Astrocyte (in vitro differentiated cells and primary cell): Measurements from ENCODE around the gene ZNF532. TPM values are rescaled to one million over a fixed set of nuclear protein-coding genes. Genes with fewer than 3 reads are reported as not detected.

Source experiments
- DNase-seq: peaks from one replicate; pipeline ENCODE4 v3.0.0-alpha.2; 2010; ENCODE audit warnings: low read depth
- FAIRE-seq: peaks from 2 replicates; lab custom pipeline; 2011; peaks lifted over from hg19 to GRCh38; lab: Jason Lieb, UNC
- H2AFZ ChIP-seq: 2 replicates; pipeline ENCODE4 v1.6.0; 2012; ENCODE audit warnings: low read depth, low read length, inconsistent platforms
- H3K27ac ChIP-seq: 2 replicates; pipeline ENCODE4 v1.5.1; 2011; ENCODE audit warnings: low read depth, low read length, inconsistent platforms
- H3K27me3 ChIP-seq: 2 replicates; pipeline ENCODE4 v1.6.0; 2011; ENCODE audit warnings: low read length, inconsistent platforms; ENCODE audit not compliant: insufficient read depth
- H3K36me3 ChIP-seq: 2 replicates; pipeline ENCODE4 v1.5.1; 2011; ENCODE audit warnings: low read length, inconsistent platforms; ENCODE audit not compliant: insufficient read depth
- H3K4me1 ChIP-seq: 2 replicates; pipeline ENCODE4 v1.5.1; 2011; ENCODE audit warnings: low read length, inconsistent platforms; ENCODE audit not compliant: insufficient read depth
- H3K4me2 ChIP-seq: 2 replicates; pipeline ENCODE4 v1.6.0; 2012; ENCODE audit warnings: low read length, inconsistent platforms
- H3K4me3 ChIP-seq: 2 replicates; pipeline ENCODE4 v1.5.1; 2011; ENCODE audit warnings: low read depth, mild to moderate bottlenecking, low read length, inconsistent platforms; ENCODE audit not compliant: insufficient read depth
- H3K79me2 ChIP-seq: 2 replicates; pipeline ENCODE4 v1.6.0; 2012; ENCODE audit warnings: mild to moderate bottlenecking, low read length, inconsistent platforms; ENCODE audit not compliant: insufficient read depth
- H3K9ac ChIP-seq: 2 replicates; pipeline ENCODE4 v1.6.0; 2012; ENCODE audit warnings: mild to moderate bottlenecking, low read length, inconsistent platforms
- H3K9me3 ChIP-seq: 2 replicates; pipeline ENCODE4 v1.5.1; 2012; ENCODE audit warnings: low read depth, mild to moderate bottlenecking, low read length, inconsistent platforms; ENCODE audit not compliant: insufficient read depth
- H4K20me1 ChIP-seq: 2 replicates; pipeline ENCODE4 v1.6.0; 2012; ENCODE audit warnings: low read length, inconsistent platforms; ENCODE audit not compliant: insufficient read depth
- H3K27ac Mint-ChIP-seq: one replicate; pipeline ENCODE4 v1.8.0; 2021; ENCODE audit warnings: mild to moderate bottlenecking, mixed read lengths; ENCODE audit not compliant: unreplicated experiment
- H3K27me3 Mint-ChIP-seq: one replicate; pipeline ENCODE4 v1.8.0; 2021; ENCODE audit warnings: low read depth, mixed read lengths; ENCODE audit not compliant: unreplicated experiment
- H3K36me3 Mint-ChIP-seq: one replicate; pipeline ENCODE4 v1.8.0; 2021; ENCODE audit warnings: low read depth, mixed read lengths; ENCODE audit not compliant: unreplicated experiment
- H3K4me1 Mint-ChIP-seq: one replicate; pipeline ENCODE4 v1.8.0; 2021; ENCODE audit warnings: low read depth, mixed read lengths; ENCODE audit not compliant: unreplicated experiment
- H3K4me3 Mint-ChIP-seq: one replicate; pipeline ENCODE4 v1.8.0; 2021; ENCODE audit warnings: mild to moderate bottlenecking, moderate library complexity, mixed read lengths; ENCODE audit not compliant: unreplicated experiment
- H3K9me3 Mint-ChIP-seq: one replicate; pipeline ENCODE4 v1.8.0; 2021; ENCODE audit warnings: mild to moderate bottlenecking, mixed read lengths; ENCODE audit not compliant: unreplicated experiment
- CTCF ChIP-seq: IDR thresholded peaks from 2 replicates; pipeline ENCODE4 v1.5.1; 2011; ENCODE audit warnings: low read depth, mild to moderate bottlenecking, inconsistent platforms, low read length, moderate library complexity; ENCODE audit not compliant: insufficient read depth
- EZH2 ChIP-seq: IDR thresholded peaks from 2 replicates; pipeline ENCODE4 v1.6.1; 2012; ENCODE audit warnings: mild to moderate bottlenecking, low read length, inconsistent platforms; ENCODE audit not compliant: insufficient read depth
- total RNA-seq: library from RNA; stranded (reverse); gene quantifications from 2 replicates; pipeline ENCODE4 v1.2.1, GENCODE V29; 2021

Gene ZNF532
- total RNA-seq, 1 donor from 2014 or later, result 135 TPM

- DNase-seq (no peak), FAIRE-seq (no peak)
- no peaks in the 10 kb centered on the region for H3K27me3 ChIP-seq
- no peak overlapping the region for H3K27ac Mint-ChIP-seq
- peaks cover 7% of the 10 kb centered on the region for H3K36me3 Mint-ChIP-seq
- no peak overlapping the region for H3K4me3 Mint-ChIP-seq
- no peaks in the 10 kb centered on the region for H3K79me2 ChIP-seq
- no peak overlapping the region for H3K4me2 ChIP-seq
- peaks cover 9% of the 10 kb centered on the region for H3K9me3 Mint-ChIP-seq
- H3K4me1 ChIP-seq, result peaks cover 32% of the 10 kb centered on the region
- H3K27ac ChIP-seq, result no peak overlapping the region
- no peaks in the 10 kb centered on the region for H3K9me3 ChIP-seq
- no peak overlapping the region for H3K4me3 ChIP-seq
- H3K27me3 Mint-ChIP-seq, result no peaks in the 10 kb centered on the region
- no peaks in the 10 kb centered on the region for H4K20me1 ChIP-seq
- peaks cover 32% of the 10 kb centered on the region for H3K4me1 Mint-ChIP-seq
- TF ChIP-seq EZH2 (no peak), CTCF (no peak)
- H3K36me3 ChIP-seq, result no peaks in the 10 kb centered on the region
- no peak overlapping the region for H3K9ac ChIP-seq
- H2AFZ ChIP-seq, result no peak overlapping the region
Measured at GRCh38 chr18:58989184-58989759, 124.6 kb downstream of the ZNF532 start.

- no peaks in the 10 kb centered on the region for H3K9me3 ChIP-seq
- H3K27me3 Mint-ChIP-seq, result no peaks in the 10 kb centered on the region
- H2AFZ ChIP-seq, result no peak overlapping the region
- no peak overlapping the region for H3K9ac ChIP-seq
- peaks cover 38% of the 10 kb centered on the region for H3K4me1 Mint-ChIP-seq
- H3K27ac Mint-ChIP-seq, result peak overlapping the region; percentile 34
- H3K27ac ChIP-seq, result peak overlapping the region; percentile 5
- no peak overlapping the region for H3K4me3 Mint-ChIP-seq
- FAIRE-seq (no peak), DNase-seq (no peak)
- H3K36me3 ChIP-seq, result no peaks in the 10 kb centered on the region
- TF ChIP-seq CTCF (no peak), EZH2 (no peak)
- H3K4me1 ChIP-seq, result peaks cover 41% of the 10 kb centered on the region
- H3K4me2 ChIP-seq, result peak overlapping the region; percentile 44
- peaks cover 7% of the 10 kb centered on the region for H3K36me3 Mint-ChIP-seq
- H3K79me2 ChIP-seq, result no peaks in the 10 kb centered on the region
- H4K20me1 ChIP-seq, result no peaks in the 10 kb centered on the region
- no peaks in the 10 kb centered on the region for H3K27me3 ChIP-seq
- peaks cover 9% of the 10 kb centered on the region for H3K9me3 Mint-ChIP-seq
- H3K4me3 ChIP-seq, result no peak overlapping the region
Measured at GRCh38 chr18:58990720-58991119, 126.0 kb downstream of the ZNF532 start.

DNA sequence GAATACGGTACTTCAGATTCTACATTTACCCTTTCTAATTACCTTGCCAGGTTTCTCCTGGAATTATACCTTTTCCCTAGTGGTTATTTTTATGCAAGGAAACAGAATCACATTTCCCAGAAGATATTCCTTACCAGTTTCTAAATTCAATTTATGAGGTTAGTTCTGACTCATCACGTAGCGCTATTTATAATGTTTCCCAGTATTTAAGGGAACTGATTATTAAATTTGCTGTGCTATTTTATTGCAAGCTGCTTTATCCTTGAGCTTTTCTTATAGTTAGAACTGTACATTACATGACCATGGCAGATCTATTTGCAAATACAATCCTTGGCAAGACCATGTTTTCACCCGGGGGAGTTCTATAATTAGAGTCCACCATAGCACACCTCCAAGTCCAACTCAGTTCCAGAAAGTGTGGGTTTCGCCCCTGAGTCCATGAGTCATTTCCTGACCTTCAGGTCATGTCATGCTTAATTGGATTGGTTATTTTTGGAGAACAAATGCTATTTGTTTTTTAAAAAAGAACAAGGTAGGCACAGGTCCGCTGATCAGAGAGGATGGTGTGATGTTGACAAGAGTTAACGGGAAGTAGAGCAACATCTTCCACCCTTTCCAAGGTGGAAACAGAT lies 126.6 kb downstream of the ZNF532 start:
- Histone ChIP-seq H3K9ac (no peak overlapping the region), H3K36me3 (no peaks in the 10 kb centered on the region), H3K4me3 (no peak overlapping the region), H3K79me2 (no peaks in the 10 kb centered on the region), H3K4me2 (peak overlapping the region; percentile 44), H3K27ac (peak overlapping the region; percentile 90), H2AFZ (no peak overlapping the region), H3K27me3 (no peaks in the 10 kb centered on the region), H3K9me3 (no peaks in the 10 kb centered on the region), H3K4me1 (peaks cover 47% of the 10 kb centered on the region), H4K20me1 (no peaks in the 10 kb centered on the region)
- no peak overlapping the region for H3K27ac Mint-ChIP-seq
- H3K36me3 Mint-ChIP-seq, result peaks cover 7% of the 10 kb centered on the region
- peaks cover 9% of the 10 kb centered on the region for H3K9me3 Mint-ChIP-seq
- TF ChIP-seq CTCF, result no peak
- no peak for TF ChIP-seq EZH2
- DNase-seq, result peak; percentile 61
- H3K27me3 Mint-ChIP-seq, result no peaks in the 10 kb centered on the region
- H3K4me1 Mint-ChIP-seq, result peaks cover 43% of the 10 kb centered on the region
- FAIRE-seq, result peak; percentile 47
- H3K4me3 Mint-ChIP-seq, result no peak overlapping the region
